ENCODE measurements around the gene ZFP3. TPM values are rescaled to one million over a fixed set of nuclear protein-coding genes. Genes with fewer than 3 reads are reported as not detected.

ZFP3 gene
- total RNA-seq, 1 donor from 2014 or later: 0.21 TPM

DNA sequence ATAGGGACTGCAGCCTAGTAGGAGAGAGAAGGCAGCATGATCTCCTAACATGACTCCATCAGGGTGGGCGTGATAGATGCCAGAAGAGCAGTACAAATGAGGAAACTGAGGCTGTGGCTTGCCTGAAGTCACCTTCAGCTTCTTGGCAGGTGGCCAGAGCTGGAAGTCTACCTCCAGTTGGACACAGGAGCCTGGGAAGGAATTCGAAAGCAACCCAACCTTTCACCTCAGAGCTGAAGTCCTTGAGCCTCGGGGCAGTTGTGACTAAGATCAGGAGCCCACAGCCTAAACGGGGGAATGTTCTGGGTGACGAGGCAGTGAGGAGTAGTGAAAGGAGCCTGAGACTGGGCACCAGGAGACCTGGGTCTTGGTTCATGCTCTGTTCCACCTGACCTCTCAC is 33.6 kb upstream of the ZFP3 start:
- no peaks in the 10 kb centered on the region for H3K36me3 ChIP-seq
- H3K27ac ChIP-seq: no peak overlapping the region
- TF ChIP-seq, protein P1, sequence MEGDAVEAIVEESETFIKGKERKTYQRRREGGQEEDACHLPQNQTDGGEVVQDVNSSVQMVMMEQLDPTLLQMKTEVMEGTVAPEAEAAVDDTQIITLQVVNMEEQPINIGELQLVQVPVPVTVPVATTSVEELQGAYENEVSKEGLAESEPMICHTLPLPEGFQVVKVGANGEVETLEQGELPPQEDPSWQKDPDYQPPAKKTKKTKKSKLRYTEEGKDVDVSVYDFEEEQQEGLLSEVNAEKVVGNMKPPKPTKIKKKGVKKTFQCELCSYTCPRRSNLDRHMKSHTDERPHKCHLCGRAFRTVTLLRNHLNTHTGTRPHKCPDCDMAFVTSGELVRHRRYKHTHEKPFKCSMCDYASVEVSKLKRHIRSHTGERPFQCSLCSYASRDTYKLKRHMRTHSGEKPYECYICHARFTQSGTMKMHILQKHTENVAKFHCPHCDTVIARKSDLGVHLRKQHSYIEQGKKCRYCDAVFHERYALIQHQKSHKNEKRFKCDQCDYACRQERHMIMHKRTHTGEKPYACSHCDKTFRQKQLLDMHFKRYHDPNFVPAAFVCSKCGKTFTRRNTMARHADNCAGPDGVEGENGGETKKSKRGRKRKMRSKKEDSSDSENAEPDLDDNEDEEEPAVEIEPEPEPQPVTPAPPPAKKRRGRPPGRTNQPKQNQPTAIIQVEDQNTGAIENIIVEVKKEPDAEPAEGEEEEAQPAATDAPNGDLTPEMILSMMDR (IDR thresholded peaks at IDR 0.05): no peak
- no peak overlapping the region for H3K4me3 ChIP-seq
- no peak for DNase-seq (ENCODE audit: low spot score in 2 of 2)
- no peaks in the 10 kb centered on the region for H3K27me3 ChIP-seq
- H3K4me1 ChIP-seq: no peaks in the 10 kb centered on the region
- no peaks in the 10 kb centered on the region for H3K9me3 ChIP-seq
- intact Hi-C loops (cut with DNase I): no loop called here

DNA sequence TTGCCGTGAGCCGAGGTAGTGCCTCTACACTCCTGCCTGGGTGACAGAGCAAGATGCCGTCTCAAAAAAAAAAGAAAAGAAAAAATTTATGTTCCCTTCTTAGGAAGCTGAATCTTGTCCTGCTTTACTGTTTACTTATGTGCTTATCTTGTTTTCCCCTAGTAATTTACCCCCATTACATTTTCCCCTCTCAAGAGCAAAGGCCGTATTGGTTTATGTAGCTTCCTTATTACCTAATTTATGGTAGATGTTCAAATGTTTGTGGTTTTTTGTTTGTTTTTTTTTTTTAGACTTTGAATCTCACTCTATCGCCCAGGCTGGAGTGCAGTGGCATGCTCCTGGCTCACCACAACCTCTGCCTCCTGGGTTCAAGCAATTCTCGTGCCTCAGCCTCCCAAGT is 32.8 kb upstream of the ZFP3 start:
- Histone ChIP-seq H3K4me1 (no peaks in the 10 kb centered on the region), H3K9me3 (no peaks in the 10 kb centered on the region), H3K27ac (no peak overlapping the region), H3K36me3 (no peaks in the 10 kb centered on the region), H3K27me3 (no peaks in the 10 kb centered on the region), H3K4me3 (no peak overlapping the region)
- TF ChIP-seq, protein P1 (IDR thresholded peaks at IDR 0.05): no peak
- intact Hi-C loops (cut with DNase I): no loop called here
- no peak for DNase-seq (ENCODE audit: low spot score in 2 of 2)

DNA sequence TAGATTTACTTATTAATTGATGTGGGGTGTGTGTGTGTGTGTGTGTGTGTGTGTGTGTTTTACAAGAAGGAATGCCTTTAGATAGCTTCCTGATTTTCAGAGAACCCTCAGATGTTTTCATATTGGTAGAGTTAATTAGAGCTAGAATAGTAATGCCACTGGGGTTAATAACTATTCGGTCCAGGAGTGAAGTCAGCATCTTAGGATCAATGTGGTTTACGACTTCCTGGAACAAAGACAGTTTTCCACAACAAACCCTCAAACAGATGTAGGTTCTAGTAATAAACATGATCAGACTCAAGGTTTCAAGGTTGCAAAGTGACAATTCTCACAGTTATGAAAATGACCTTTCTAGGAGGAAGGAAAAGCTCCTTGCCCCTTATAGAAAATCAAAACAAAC is 30.8 kb upstream of the ZFP3 start:
- intact Hi-C loops (cut with DNase I): no loop called here
- Histone ChIP-seq H3K4me3 (no peak overlapping the region), H3K36me3 (no peaks in the 10 kb centered on the region), H3K27me3 (no peaks in the 10 kb centered on the region), H3K4me1 (no peaks in the 10 kb centered on the region), H3K27ac (no peak overlapping the region), H3K9me3 (no peaks in the 10 kb centered on the region)
- DNase-seq (ENCODE audit: low spot score in 2 of 2): no peak
- TF ChIP-seq, protein P1 (IDR thresholded peaks at IDR 0.05): no peak

DNA sequence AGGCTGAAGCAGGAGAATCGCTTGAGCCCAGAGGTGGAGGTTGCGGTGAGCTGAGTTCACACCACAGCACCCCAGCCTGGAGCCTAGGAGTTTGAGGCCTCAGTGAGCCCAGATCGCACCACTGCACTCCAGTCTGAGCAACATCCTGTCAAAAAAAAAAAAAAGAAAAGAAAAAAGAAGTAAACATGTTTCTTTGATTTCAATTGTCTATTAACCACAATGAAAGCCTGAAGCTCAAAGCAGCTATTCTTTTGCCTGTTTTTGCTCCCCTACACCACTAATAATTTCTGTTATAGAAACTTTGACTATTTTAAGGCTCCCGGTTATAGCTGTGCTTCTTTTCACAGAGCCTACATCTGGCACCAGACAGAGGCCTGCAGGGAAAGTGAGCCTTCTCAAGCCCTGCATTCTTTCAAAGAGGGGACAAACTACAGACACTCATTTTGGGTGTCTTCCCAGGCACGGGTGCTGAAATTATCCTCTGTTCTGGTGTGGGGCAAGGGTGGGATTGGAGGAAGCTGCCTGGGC is 28.9 kb upstream of the ZFP3 start:
- no peak overlapping the region for H3K27ac ChIP-seq
- H3K4me3 ChIP-seq: no peak overlapping the region
- no peaks in the 10 kb centered on the region for H3K36me3 ChIP-seq
- no peaks in the 10 kb centered on the region for H3K4me1 ChIP-seq
- H3K9me3 ChIP-seq: no peaks in the 10 kb centered on the region
- DNase-seq (ENCODE audit: low spot score in 2 of 2): no peak
- intact Hi-C loops (cut with DNase I): no loop called here
- TF ChIP-seq, protein P1 (IDR thresholded peaks at IDR 0.05): no peak
- no peaks in the 10 kb centered on the region for H3K27me3 ChIP-seq

DNA sequence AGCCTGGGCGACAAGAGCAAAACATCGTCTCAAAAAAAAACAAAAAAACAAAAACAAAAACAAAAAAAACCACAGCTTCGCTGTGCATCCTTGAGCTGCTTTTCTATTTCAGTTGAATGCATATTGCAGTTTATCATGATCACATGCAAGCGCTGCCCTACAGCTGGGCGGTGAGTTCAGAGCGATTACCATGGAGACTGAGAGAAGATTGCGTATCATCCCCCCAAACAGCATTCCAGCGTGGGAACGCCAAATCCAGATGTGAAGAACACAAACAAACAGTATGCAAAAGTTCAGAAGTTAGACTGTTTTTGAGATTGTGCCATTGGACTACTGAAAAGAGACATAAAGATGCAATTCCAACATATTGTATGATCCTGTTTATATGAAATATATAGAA is 28.0 kb upstream of the ZFP3 start:
- H3K9me3 ChIP-seq: no peaks in the 10 kb centered on the region
- TF ChIP-seq, protein P1 (IDR thresholded peaks at IDR 0.05): no peak
- no peak overlapping the region for H3K4me3 ChIP-seq
- H3K4me1 ChIP-seq: no peaks in the 10 kb centered on the region
- intact Hi-C loops (cut with DNase I): no loop called here
- H3K27me3 ChIP-seq: no peaks in the 10 kb centered on the region
- H3K36me3 ChIP-seq: no peaks in the 10 kb centered on the region
- H3K27ac ChIP-seq: no peak overlapping the region
- no peak for DNase-seq (ENCODE audit: low spot score in 2 of 2)

DNA sequence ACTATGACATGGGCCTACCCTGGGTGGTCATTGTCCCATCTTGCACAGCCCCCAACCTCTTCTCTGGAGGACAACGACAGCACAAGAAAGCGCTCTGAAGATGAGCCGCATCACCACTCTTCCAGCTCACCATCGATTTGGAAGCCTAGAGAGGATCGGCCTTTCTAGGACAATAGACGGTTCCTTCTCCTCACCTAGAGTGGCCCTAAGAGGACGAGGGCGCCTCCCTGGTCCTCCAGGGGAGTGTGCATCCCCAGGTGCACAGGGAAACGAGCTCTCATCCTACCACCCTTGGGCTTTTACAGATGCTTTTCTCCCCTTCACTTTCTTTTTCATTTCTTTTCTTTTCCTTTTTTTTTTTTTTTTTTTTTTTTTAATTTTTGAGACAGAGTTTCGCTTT is 22.7 kb upstream of the ZFP3 start:
- Histone ChIP-seq H3K36me3 (no peaks in the 10 kb centered on the region), H3K9me3 (no peaks in the 10 kb centered on the region), H3K4me1 (no peaks in the 10 kb centered on the region), H3K4me3 (no peak overlapping the region), H3K27me3 (no peaks in the 10 kb centered on the region), H3K27ac (no peak overlapping the region)
- no peak for DNase-seq (ENCODE audit: low spot score in 2 of 2)
- intact Hi-C loops (cut with DNase I): no loop called here
- TF ChIP-seq, protein P1 (IDR thresholded peaks at IDR 0.05): no peak
